H9 (cell line): ENCODE results near the gene KCNIP4. TPM values are rescaled to one million over a fixed set of nuclear protein-coding genes. Genes with fewer than 3 reads are reported as not detected.

ENCODE experiments used
- DNase-seq: peaks from one replicate; pipeline ENCODE4 v3.0.0-alpha.2; 2017
- H2AFZ ChIP-seq: one replicate; pipeline ENCODE4 v1.6.1; 2013; ENCODE audit warnings: mild to moderate bottlenecking, low read length, control low read depth, moderate library complexity
- H2AK5ac ChIP-seq: 2 replicates; pipeline ENCODE4 v1.6.1; 2013; ENCODE audit warnings: low read length, control low read depth, mixed read lengths; ENCODE audit not compliant: insufficient read length
- H2BK120ac ChIP-seq: one replicate; pipeline ENCODE4 v1.6.1; 2013; ENCODE audit warnings: low read depth, mild to moderate bottlenecking, low read length, control low read depth, inconsistent platforms; ENCODE audit not compliant: poor library complexity, severe bottlenecking
- H2BK12ac ChIP-seq: 2 replicates; pipeline ENCODE4 v1.6.1; 2013; ENCODE audit warnings: low read length, control low read depth, mixed read lengths, low read depth; ENCODE audit not compliant: insufficient read length
- H2BK15ac ChIP-seq: 2 replicates; pipeline ENCODE4 v1.6.1; 2013; ENCODE audit warnings: low read depth, low read length, control low read depth
- H2BK20ac ChIP-seq: one replicate; pipeline ENCODE4 v1.6.1; 2013; ENCODE audit warnings: low read depth, mild to moderate bottlenecking, low read length, control low read depth, inconsistent platforms; ENCODE audit not compliant: poor library complexity, severe bottlenecking
- H2BK5ac ChIP-seq: 2 replicates; pipeline ENCODE4 v1.6.1; 2013; ENCODE audit warnings: low read length, control low read depth, mixed read lengths; ENCODE audit not compliant: insufficient read length
- H3K14ac ChIP-seq: 2 replicates; pipeline ENCODE4 v1.6.1; 2013; ENCODE audit warnings: low read length, control low read depth; ENCODE audit not compliant: insufficient read depth
- H3K18ac ChIP-seq: 2 replicates; pipeline ENCODE4 v1.6.1; 2013; ENCODE audit warnings: low read depth, mild to moderate bottlenecking, mixed read lengths, low read length, control low read depth; ENCODE audit not compliant: insufficient read length
- H3K23ac ChIP-seq: 2 replicates; pipeline ENCODE4 v1.6.1; 2013; ENCODE audit warnings: low read length, control low read depth, mixed read lengths, low read depth; ENCODE audit not compliant: insufficient read length
- H3K23me2 ChIP-seq: 2 replicates; pipeline ENCODE4 v1.6.1; 2013; ENCODE audit warnings: low read depth, mild to moderate bottlenecking, mixed read lengths, low read length, control low read depth; ENCODE audit not compliant: insufficient read length, poor library complexity, severe bottlenecking
- H3K27ac ChIP-seq: 2 replicates; pipeline ENCODE4 v1.5.1; 2013; ENCODE audit warnings: low read length, control low read depth, mixed read lengths, low read depth; ENCODE audit not compliant: insufficient read length
- H3K27me3 ChIP-seq: 2 replicates; pipeline ENCODE4 v1.6.1; 2013; ENCODE audit warnings: low read length, control low read depth, inconsistent platforms; ENCODE audit not compliant: insufficient read depth
- H3K4ac ChIP-seq: 2 replicates; pipeline ENCODE4 v1.6.1; 2013; ENCODE audit warnings: low read depth, mild to moderate bottlenecking, control low read depth, inconsistent platforms, low read length, moderate library complexity
- H3K4me1 ChIP-seq: 2 replicates; pipeline ENCODE4 v1.6.1; 2013; ENCODE audit warnings: low read length, control low read depth, inconsistent platforms; ENCODE audit not compliant: insufficient read depth
- H3K4me2 ChIP-seq: 2 replicates; pipeline ENCODE4 v1.6.1; 2013; ENCODE audit warnings: low read length, control low read depth, mixed read lengths; ENCODE audit not compliant: insufficient read length, insufficient read depth
- H3K56ac ChIP-seq: 2 replicates; pipeline ENCODE4 v1.6.1; 2013; ENCODE audit warnings: low read depth, mild to moderate bottlenecking, mixed read lengths, low read length, control low read depth; ENCODE audit not compliant: insufficient read length
- H3K79me1 ChIP-seq: 2 replicates; pipeline ENCODE4 v1.6.1; 2013; ENCODE audit warnings: low read depth, mild to moderate bottlenecking, moderate library complexity, low read length, control low read depth, inconsistent platforms; ENCODE audit not compliant: insufficient read depth, poor library complexity, severe bottlenecking
- H3K79me2 ChIP-seq: 2 replicates; pipeline ENCODE4 v1.6.1; 2013; ENCODE audit warnings: low read length, control low read depth, inconsistent platforms; ENCODE audit not compliant: insufficient read depth
- H3K9ac ChIP-seq: 2 replicates; pipeline ENCODE4 v1.6.1; 2013; ENCODE audit warnings: low read length, control low read depth, mixed read lengths; ENCODE audit not compliant: insufficient read length; ENCODE audit errors: extremely low read depth
- H3K9me3 ChIP-seq: one replicate; pipeline ENCODE4 v1.6.1; 2013; ENCODE audit warnings: low read depth, low read length, inconsistent platforms; ENCODE audit not compliant: control insufficient read depth
- H3T11ph ChIP-seq: one replicate; pipeline ENCODE4 v1.6.1; 2013; ENCODE audit warnings: mild to moderate bottlenecking, low read length, control low read depth, inconsistent platforms
- H4K20me1 ChIP-seq: one replicate; pipeline ENCODE4 v1.6.1; 2013; ENCODE audit not compliant: control insufficient read depth, insufficient read length, insufficient read depth
- H4K5ac ChIP-seq: 2 replicates; pipeline ENCODE4 v1.6.1; 2013; ENCODE audit warnings: low read depth, mild to moderate bottlenecking, mixed read lengths, low read length, control low read depth; ENCODE audit not compliant: insufficient read length
- H4K8ac ChIP-seq: replicated peaks from 2 replicates; pipeline ENCODE4 v1.6.1; 2013; ENCODE audit warnings: low read length, control low read depth, mixed read lengths, low read depth; ENCODE audit not compliant: insufficient read length
- H4K91ac ChIP-seq: 2 replicates; pipeline ENCODE4 v1.6.1; 2013; ENCODE audit warnings: low read depth, mild to moderate bottlenecking, moderate library complexity, mixed read lengths, low read length, control low read depth; ENCODE audit not compliant: insufficient read length
- H3K27ac Mint-ChIP-seq, 3 experiments: 2 replicates in 2 of 3; 3 replicates in 1 of 3; pipeline ENCODE4 v1.8.0; 2020 to 2021; ENCODE audit warnings: mixed read lengths in 3 of 3, mild to moderate bottlenecking in 1 of 3, moderate library complexity in 1 of 3
- H3K27me3 Mint-ChIP-seq: 2 replicates; pipeline ENCODE4 v1.8.0; 2021; ENCODE audit warnings: low read depth, mild to moderate bottlenecking, moderate library complexity, mixed read lengths
- H3K36me3 Mint-ChIP-seq, 3 experiments: 2 replicates in 2 of 3; 3 replicates in 1 of 3; pipeline ENCODE4 v1.8.0; 2020 to 2021; ENCODE audit warnings: low read depth in 3 of 3, mixed read lengths in 3 of 3; ENCODE audit not compliant: insufficient read depth in 1 of 3
- H3K4me1 Mint-ChIP-seq, 2 experiments: 2 replicates each; pipeline ENCODE4 v1.8.0; 2020; ENCODE audit warnings: mixed read lengths in 2 of 2
- H3K4me3 Mint-ChIP-seq, 2 experiments: 2 replicates in 1 of 2; 3 replicates in 1 of 2; pipeline ENCODE4 v1.8.0; 2020 to 2021; ENCODE audit warnings: mild to moderate bottlenecking in 2 of 2, mixed read lengths in 2 of 2, moderate library complexity in 1 of 2
- H3K9me3 Mint-ChIP-seq, 2 experiments: 2 replicates in 1 of 2; 3 replicates in 1 of 2; pipeline ENCODE4 v1.8.0; 2020; ENCODE audit warnings: mild to moderate bottlenecking in 2 of 2, mixed read lengths in 2 of 2, moderate library complexity in 1 of 2
- WGBS: extraction: QIAGEN DNeasy Blood & Tissue Kit; methylation state at CpG from one replicate; pipeline ENCODE4 v1.1.7; 2013; ENCODE audit warnings: missing lambda C conversion rate, low lambda C conversion rate, mixed read lengths; ENCODE audit not compliant: insufficient read length; ENCODE audit errors: extremely low coverage; 5-methylcytosine and 5-hydroxymethylcytosine counted together
- total RNA-seq: library from RNA; stranded (reverse); gene quantifications from 2 replicates; pipeline ENCODE4 v1.2.1, GENCODE V29; 2021
- TF ChIP-seq, protein P1 (sequence below): fragments of 200-600 bp; sonication (generic); conservative IDR thresholded peaks from 3 replicates; pipeline ENCODE4 v1.8.0; 2021; ENCODE audit warnings: antibody characterized with exemption, mild to moderate bottlenecking

KCNIP4 gene
- total RNA-seq, 1 experiment from 2014 or later: not detected

DNA sequence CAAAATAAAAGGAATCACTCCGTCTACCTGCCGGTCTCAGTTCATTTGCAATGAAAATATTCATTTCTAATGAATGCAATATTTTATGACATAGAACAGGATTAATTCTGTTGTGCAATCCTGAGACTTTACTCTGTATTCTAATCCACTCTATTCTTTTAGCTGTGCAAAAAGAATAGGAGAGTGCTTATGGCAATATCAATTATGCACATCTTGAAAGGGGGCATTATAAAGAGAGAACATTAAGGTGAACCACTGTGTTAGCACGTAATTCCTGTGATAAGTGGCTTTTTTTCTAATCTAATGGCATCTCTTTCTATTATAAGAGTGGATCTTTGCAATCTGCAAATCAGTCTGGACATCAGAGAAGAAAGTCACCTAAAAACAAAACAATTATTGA is 99.5 kb downstream of the KCNIP4 start:
- Histone ChIP-seq H3K27me3 (no peaks in the 10 kb centered on the region), H4K5ac (no peak overlapping the region), H2BK12ac (no peak overlapping the region), H4K8ac (no peak overlapping the region), H4K91ac (no peak overlapping the region), H2BK5ac (no peak overlapping the region), H4K20me1 (no peaks in the 10 kb centered on the region), H3T11ph (no peak overlapping the region), H3K23me2 (no peaks in the 10 kb centered on the region), H3K9me3 (no peaks in the 10 kb centered on the region), H2AFZ (no peak overlapping the region), H2AK5ac (no peak overlapping the region), H3K56ac (no peak overlapping the region), H2BK120ac (no peak overlapping the region), H3K23ac (no peak overlapping the region), H3K14ac (no peak overlapping the region), H2BK15ac (no peak overlapping the region), H3K9ac (no peak overlapping the region), H3K79me1 (no peaks in the 10 kb centered on the region), H3K4ac (no peak overlapping the region), H3K4me1 (no peaks in the 10 kb centered on the region; the same call in 1 of the 2 replicates), H3K4me2 (no peak overlapping the region), H3K79me2 (no peaks in the 10 kb centered on the region), H3K27ac (no peak overlapping the region), H2BK20ac (no peak overlapping the region), H3K18ac (no peak overlapping the region)
- no peaks in the 10 kb centered on the region for H3K36me3 Mint-ChIP-seq
- peaks cover 4 to 9% of the 10 kb centered on the region in 2 experiments for H3K4me1 Mint-ChIP-seq
- no peak for DNase-seq
- no peaks in the 10 kb centered on the region for H3K9me3 Mint-ChIP-seq
- no CpG with 5 or more reads among the region's 3 CpGs for WGBS
- H3K27me3 Mint-ChIP-seq: no peaks in the 10 kb centered on the region
- no peak overlapping the region for H3K27ac Mint-ChIP-seq
- no peak overlapping the region for H3K4me3 Mint-ChIP-seq
- TF ChIP-seq, protein P1, sequence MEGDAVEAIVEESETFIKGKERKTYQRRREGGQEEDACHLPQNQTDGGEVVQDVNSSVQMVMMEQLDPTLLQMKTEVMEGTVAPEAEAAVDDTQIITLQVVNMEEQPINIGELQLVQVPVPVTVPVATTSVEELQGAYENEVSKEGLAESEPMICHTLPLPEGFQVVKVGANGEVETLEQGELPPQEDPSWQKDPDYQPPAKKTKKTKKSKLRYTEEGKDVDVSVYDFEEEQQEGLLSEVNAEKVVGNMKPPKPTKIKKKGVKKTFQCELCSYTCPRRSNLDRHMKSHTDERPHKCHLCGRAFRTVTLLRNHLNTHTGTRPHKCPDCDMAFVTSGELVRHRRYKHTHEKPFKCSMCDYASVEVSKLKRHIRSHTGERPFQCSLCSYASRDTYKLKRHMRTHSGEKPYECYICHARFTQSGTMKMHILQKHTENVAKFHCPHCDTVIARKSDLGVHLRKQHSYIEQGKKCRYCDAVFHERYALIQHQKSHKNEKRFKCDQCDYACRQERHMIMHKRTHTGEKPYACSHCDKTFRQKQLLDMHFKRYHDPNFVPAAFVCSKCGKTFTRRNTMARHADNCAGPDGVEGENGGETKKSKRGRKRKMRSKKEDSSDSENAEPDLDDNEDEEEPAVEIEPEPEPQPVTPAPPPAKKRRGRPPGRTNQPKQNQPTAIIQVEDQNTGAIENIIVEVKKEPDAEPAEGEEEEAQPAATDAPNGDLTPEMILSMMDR: no peak
